ENCODE results near the gene CDCP2.
"Not testable (repeated sequence)": the region's sequence is repeated elsewhere in the genome, so short reads cannot be mapped to it uniquely, and the experiment has no call there.

The CDCP2 gene

GRCh38 chr1:54096227-54096876, 56.4 kb downstream of the CDCP2 start:
- Histone ChIP-seq H3K9me3 (ENCODE audit: insufficient read depth, low read length) (no peaks in the 10 kb centered on the region), H3K27me3 (ENCODE audit: insufficient read depth, insufficient read length) (no peaks in the 10 kb centered on the region), H3K4me3 (ENCODE audit: insufficient read length, low read depth) (no peak overlapping the region), H3K36me3 (ENCODE audit: insufficient read depth, insufficient read length, low read length) (peaks cover 11% of the 10 kb centered on the region), H3K4me1 (ENCODE audit: insufficient read depth, insufficient read length) (no peaks in the 10 kb centered on the region), H3K9ac (ENCODE audit: insufficient read length, low read depth) (no peak overlapping the region)
- TF ChIP-seq ZNF274 (IDR thresholded peaks at IDR 0.05; ENCODE audit: low read depth, low read length) (no peak), YY1 (IDR thresholded peaks at IDR 0.05; ENCODE audit: insufficient read depth, insufficient read length) (no peak), SUZ12 (IDR thresholded peaks at IDR 0.05; ENCODE audit: extremely low read depth, insufficient read depth, insufficient read length) (no peak)
- DNase-seq (ENCODE audit: low read depth, low spot score): no peak

- no peaks in the 10 kb centered on the region for H3K4me1 ChIP-seq (ENCODE audit: insufficient read depth, insufficient read length)
- TF ChIP-seq YY1 (IDR thresholded peaks at IDR 0.05; ENCODE audit: insufficient read depth, insufficient read length) (no peak), ZNF274 (IDR thresholded peaks at IDR 0.05; ENCODE audit: low read depth, low read length) (no peak), SUZ12 (IDR thresholded peaks at IDR 0.05; ENCODE audit: extremely low read depth, insufficient read depth, insufficient read length) (no peak)
- no peaks in the 10 kb centered on the region for H3K9me3 ChIP-seq (ENCODE audit: insufficient read depth, low read length)
- DNase-seq (ENCODE audit: low read depth, low spot score): no peak
- H3K27me3 ChIP-seq (ENCODE audit: insufficient read depth, insufficient read length): no peaks in the 10 kb centered on the region
- H3K9ac ChIP-seq (ENCODE audit: insufficient read length, low read depth): no peak overlapping the region
- H3K4me3 ChIP-seq (ENCODE audit: insufficient read length, low read depth): no peak overlapping the region
- peaks cover 11% of the 10 kb centered on the region for H3K36me3 ChIP-seq (ENCODE audit: insufficient read depth, insufficient read length, low read length)
These were observed 57.1 kb downstream of the CDCP2 start for GRCh38 chr1:54095546-54096226.

DNA sequence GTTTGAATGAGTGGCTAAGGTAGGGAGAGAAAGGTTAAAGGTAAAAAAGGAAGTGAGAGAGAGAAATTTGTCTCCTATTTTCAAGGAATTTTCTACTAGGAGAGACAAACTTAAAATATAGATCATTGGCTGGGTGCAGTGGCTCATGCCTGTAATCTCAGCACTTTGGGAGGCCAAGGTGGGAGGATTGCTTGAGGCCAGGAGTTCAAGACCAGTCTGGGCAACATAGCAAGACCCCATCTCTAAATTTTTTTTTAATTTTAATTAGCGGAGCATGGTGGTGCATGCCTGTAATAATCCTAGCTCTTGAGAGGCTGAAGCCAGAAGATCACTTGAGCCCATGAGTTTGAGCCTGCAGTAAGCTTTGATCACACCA, 58.1 kb downstream of the CDCP2 start:
- not testable (repeated sequence) for DNase-seq (ENCODE audit: low read depth, low spot score); H3K9ac ChIP-seq (ENCODE audit: insufficient read length, low read depth); H3K27me3 ChIP-seq (ENCODE audit: insufficient read depth, insufficient read length); H3K4me3 ChIP-seq (ENCODE audit: insufficient read length, low read depth); H3K9me3 ChIP-seq (ENCODE audit: insufficient read depth, low read length); H3K4me1 ChIP-seq (ENCODE audit: insufficient read depth, insufficient read length)
- H3K36me3 ChIP-seq (ENCODE audit: insufficient read depth, insufficient read length, low read length): peaks cover 11% of the 10 kb centered on the region

DNA sequence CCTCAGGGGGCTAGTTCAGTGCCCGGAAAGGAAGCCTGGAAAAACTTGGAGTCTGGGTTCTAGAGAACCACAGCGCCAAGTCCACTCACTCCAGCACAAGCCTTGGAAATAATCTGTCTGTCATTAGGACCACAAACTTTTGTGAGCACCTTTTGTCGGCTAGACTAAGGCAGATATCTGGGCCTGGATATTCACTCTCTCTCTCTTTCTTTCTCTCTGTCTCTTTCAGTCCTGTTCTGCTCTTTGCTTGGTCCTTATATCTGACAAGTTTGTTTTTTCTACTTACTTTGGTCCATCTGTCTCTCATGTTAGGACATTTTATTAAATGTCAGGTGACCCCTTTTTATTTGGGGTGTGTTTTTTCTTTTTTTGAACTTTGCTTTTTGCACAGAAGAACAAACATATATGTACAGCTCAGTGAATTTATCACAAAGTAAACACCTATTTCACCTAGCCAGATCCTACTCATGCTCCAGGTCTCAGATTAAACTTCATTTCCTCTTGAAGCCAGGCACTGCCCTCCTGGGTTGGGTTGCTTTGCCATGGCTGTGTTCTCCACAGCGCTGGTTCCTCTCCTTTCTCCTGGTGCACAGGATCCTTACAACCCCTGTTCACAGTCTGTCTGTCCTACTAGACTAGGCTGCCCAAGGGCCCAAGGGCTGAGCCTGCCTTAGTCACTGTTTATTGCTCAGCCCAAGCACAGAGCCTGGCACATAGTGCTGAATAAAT, 58.6 kb downstream of the CDCP2 start:
- DNase-seq (ENCODE audit: low read depth, low spot score): no peak
- Histone ChIP-seq H3K4me1 (ENCODE audit: insufficient read depth, insufficient read length) (no peaks in the 10 kb centered on the region), H3K27me3 (ENCODE audit: insufficient read depth, insufficient read length) (no peaks in the 10 kb centered on the region), H3K9me3 (ENCODE audit: insufficient read depth, low read length) (no peaks in the 10 kb centered on the region), H3K4me3 (ENCODE audit: insufficient read length, low read depth) (no peak overlapping the region), H3K9ac (ENCODE audit: insufficient read length, low read depth) (no peak overlapping the region), H3K36me3 (ENCODE audit: insufficient read depth, insufficient read length, low read length) (peaks cover 11% of the 10 kb centered on the region)
- TF ChIP-seq SUZ12 (IDR thresholded peaks at IDR 0.05; ENCODE audit: extremely low read depth, insufficient read depth, insufficient read length): no peak
- TF ChIP-seq ZNF274 (IDR thresholded peaks at IDR 0.05; ENCODE audit: low read depth, low read length): no peak
- no peak for TF ChIP-seq YY1 (IDR thresholded peaks at IDR 0.05; ENCODE audit: insufficient read depth, insufficient read length)

DNA sequence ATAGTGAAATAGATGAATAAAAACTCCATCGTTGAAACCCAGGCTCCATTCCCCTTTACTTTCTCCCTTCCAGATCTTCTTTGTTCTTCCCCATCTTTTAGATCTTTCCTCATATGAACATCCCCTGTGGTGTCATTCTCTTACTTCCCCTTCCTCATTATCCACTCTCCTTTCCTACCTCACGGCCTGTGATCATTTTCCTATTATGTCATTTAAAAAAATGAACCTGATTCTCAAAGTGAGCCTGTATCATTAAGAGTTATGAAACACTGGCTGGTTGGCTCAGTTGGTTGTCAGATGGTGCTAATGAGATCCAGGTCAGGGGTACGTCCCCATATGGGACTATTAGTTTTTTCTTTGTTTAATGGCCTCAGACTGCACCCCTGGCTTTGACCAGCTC, 61.1 kb downstream of the CDCP2 start:
- H3K9ac ChIP-seq (ENCODE audit: insufficient read length, low read depth): no peak overlapping the region
- H3K4me3 ChIP-seq (ENCODE audit: insufficient read length, low read depth): no peak overlapping the region
- no peaks in the 10 kb centered on the region for H3K27me3 ChIP-seq (ENCODE audit: insufficient read depth, insufficient read length)
- H3K36me3 ChIP-seq (ENCODE audit: insufficient read depth, insufficient read length, low read length): peaks cover 6% of the 10 kb centered on the region
- DNase-seq (ENCODE audit: low read depth, low spot score): no peak
- H3K9me3 ChIP-seq (ENCODE audit: insufficient read depth, low read length): no peaks in the 10 kb centered on the region
- no peak for TF ChIP-seq SUZ12 (IDR thresholded peaks at IDR 0.05; ENCODE audit: extremely low read depth, insufficient read depth, insufficient read length)
- TF ChIP-seq ZNF274 (IDR thresholded peaks at IDR 0.05; ENCODE audit: low read depth, low read length): no peak
- no peak for TF ChIP-seq YY1 (IDR thresholded peaks at IDR 0.05; ENCODE audit: insufficient read depth, insufficient read length)
- no peaks in the 10 kb centered on the region for H3K4me1 ChIP-seq (ENCODE audit: insufficient read depth, insufficient read length)

GRCh38 chr1:54088385-54088784, 64.4 kb downstream of the CDCP2 start:
- DNase-seq (ENCODE audit: low read depth, low spot score): no peak
- Histone ChIP-seq H3K36me3 (ENCODE audit: insufficient read depth, insufficient read length, low read length) (no peaks in the 10 kb centered on the region), H3K4me3 (ENCODE audit: insufficient read length, low read depth) (no peak overlapping the region), H3K9ac (ENCODE audit: insufficient read length, low read depth) (no peak overlapping the region), H3K4me1 (ENCODE audit: insufficient read depth, insufficient read length) (no peaks in the 10 kb centered on the region), H3K9me3 (ENCODE audit: insufficient read depth, low read length) (no peaks in the 10 kb centered on the region), H3K27me3 (ENCODE audit: insufficient read depth, insufficient read length) (no peaks in the 10 kb centered on the region)
- TF ChIP-seq ZNF274 (IDR thresholded peaks at IDR 0.05; ENCODE audit: low read depth, low read length) (no peak), YY1 (IDR thresholded peaks at IDR 0.05; ENCODE audit: insufficient read depth, insufficient read length) (no peak), SUZ12 (IDR thresholded peaks at IDR 0.05; ENCODE audit: extremely low read depth, insufficient read depth, insufficient read length) (no peak)

GRCh38 chr1:54086754-54087153, 66.0 kb downstream of the CDCP2 start:
- no peaks in the 10 kb centered on the region for H3K36me3 ChIP-seq (ENCODE audit: insufficient read depth, insufficient read length, low read length)
- no peak for DNase-seq (ENCODE audit: low read depth, low spot score)
- no peaks in the 10 kb centered on the region for H3K4me1 ChIP-seq (ENCODE audit: insufficient read depth, insufficient read length)
- TF ChIP-seq SUZ12 (IDR thresholded peaks at IDR 0.05; ENCODE audit: extremely low read depth, insufficient read depth, insufficient read length): no peak
- TF ChIP-seq YY1 (IDR thresholded peaks at IDR 0.05; ENCODE audit: insufficient read depth, insufficient read length): no peak
- no peak for TF ChIP-seq ZNF274 (IDR thresholded peaks at IDR 0.05; ENCODE audit: low read depth, low read length)
- H3K27me3 ChIP-seq (ENCODE audit: insufficient read depth, insufficient read length): no peaks in the 10 kb centered on the region
- H3K4me3 ChIP-seq (ENCODE audit: insufficient read length, low read depth): no peak overlapping the region
- no peak overlapping the region for H3K9ac ChIP-seq (ENCODE audit: insufficient read length, low read depth)
- H3K9me3 ChIP-seq (ENCODE audit: insufficient read depth, low read length): no peaks in the 10 kb centered on the region

Measured in NT2/D1 (cell line).